RCC 7860 (cell line): ENCODE results near the gene LNX2.

Experiments
- DNase-seq: peaks from one replicate; pipeline ENCODE4 v3.0.0-alpha.2; 2015; ENCODE audit warnings: low spot score
- FAIRE-seq: peaks from 2 replicates; lab custom pipeline; 2012; peaks lifted over from hg19 to GRCh38; lab: Jason Lieb, UNC

The LNX2 gene

DNA sequence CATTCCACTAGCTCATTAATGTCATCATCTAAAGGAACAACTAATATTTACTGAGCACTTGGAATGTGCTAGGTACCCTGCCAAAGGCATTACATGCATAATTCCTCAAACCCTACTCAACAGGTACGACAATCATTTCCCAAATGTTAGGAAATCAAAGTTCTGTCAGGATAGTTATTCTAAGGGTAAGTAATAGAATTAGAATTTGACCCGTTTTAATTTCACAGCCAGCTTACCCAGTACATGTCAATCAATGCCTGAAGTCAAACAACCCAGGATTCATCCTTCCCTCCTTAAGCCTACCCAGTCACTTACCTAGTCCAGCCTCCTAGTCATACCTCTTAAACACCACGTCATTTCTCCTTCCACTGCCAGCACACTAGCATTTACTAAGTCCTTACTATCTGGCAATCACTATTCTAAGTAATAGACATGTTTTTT, 2.4 kb downstream of the LNX2 start:
- DNase-seq, result no peak
- no peak for FAIRE-seq

DNA sequence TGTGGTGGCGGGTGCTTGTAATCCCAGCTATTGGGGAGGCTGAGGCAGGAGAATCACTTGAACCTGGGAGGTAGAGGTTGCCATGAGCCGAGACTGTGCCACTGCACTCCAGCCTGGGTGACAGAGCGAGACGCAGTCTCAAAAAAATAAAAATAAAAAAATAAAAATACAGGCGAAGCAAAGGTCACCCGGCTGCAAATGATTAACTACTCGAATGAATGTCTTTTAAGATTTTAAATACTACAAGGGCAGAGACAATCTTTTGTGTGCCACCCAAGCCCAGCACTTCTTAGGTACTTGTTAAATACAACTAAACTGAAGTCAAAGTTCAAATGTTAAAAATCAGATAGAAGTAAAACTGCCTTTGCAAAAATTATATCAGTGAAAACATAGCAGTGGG, 6.7 kb downstream of the LNX2 start:
- no peak for DNase-seq
- FAIRE-seq, result no peak

DNA sequence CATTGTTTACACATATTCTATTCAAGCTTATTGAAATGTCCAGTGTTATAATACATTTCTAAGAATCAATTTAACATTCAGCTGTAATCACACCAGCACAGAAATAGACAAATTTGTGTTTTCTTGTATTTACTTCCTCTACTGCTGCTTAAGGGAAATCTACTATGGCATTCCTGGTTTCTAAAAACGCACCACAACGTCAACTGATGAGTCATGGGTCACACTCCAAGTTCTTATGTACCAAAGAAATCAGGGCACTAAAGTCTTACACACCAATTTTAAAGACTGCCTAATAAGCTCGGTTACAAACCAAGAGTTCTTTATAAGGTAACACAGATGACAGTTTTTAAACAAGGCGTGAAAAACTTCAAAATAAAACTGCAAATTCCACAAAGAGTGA, 13.2 kb downstream of the LNX2 start:
- FAIRE-seq (peak; percentile 74), DNase-seq (peak; percentile 7)

DNA sequence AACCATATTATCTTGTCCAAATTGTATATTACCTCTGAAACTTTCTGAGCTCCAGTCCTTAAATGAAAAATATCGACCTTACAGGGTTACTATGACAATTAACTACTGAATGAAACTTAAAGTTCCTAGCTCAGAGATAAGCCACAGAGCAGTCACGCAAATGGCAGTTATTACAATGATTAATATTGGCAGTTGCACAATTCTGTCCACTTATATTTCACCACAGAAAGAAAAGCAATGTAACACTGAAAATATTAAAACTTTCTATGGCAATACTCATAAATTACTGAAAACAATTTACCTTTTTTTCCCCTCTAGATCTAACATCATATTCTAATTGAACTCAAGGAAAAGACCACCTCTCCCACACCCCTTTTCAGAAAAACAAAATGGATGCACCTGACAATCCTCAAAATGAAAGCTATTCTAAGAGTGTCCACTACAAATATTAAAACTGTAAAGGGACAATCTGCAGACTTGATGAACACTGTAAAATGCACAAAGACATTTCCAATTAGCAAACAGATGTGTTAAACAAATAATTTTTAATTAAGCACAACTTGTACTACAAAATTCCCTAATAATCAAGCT, 14.6 kb downstream of the LNX2 start:
- DNase-seq (no peak), FAIRE-seq (no peak)

DNA sequence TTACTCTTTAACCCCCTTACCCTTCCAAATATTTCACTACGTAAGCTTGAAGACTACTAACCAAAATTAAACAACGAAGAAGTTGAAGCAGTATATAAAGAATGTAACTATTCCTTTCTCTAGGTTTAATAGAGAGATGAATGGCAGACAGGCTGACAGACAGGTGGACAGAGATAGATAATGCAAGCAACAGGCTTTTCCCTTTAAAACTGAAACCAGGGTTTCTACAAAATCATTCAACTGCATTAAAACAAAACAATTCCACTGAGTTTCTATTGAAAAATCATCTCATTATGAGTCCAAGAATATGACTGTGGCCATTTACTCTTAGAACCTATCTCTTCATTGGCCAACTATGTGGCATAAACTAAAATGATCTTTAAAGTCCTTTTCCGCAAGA, 15.2 kb downstream of the LNX2 start:
- FAIRE-seq, result no peak
- DNase-seq, result no peak

DNA sequence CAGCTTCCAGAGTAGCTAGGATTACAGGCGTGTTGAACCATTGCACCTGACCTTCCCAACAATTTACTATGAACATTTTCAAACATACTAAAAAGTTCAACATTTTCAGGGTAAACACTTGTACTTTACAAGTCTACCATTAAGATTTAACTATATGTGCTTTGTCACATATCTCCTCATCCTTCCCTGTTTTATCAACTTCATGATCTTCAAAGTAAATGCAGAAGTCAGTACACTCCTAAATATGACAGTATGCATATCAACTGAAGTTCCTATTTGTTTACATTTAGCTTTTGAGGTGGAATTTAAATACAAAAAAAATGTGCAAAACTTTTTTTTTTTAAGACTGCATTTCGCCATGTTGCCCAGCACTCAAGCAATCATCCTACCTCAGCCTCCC, 18.5 kb downstream of the LNX2 start:
- no peak for FAIRE-seq

DNA sequence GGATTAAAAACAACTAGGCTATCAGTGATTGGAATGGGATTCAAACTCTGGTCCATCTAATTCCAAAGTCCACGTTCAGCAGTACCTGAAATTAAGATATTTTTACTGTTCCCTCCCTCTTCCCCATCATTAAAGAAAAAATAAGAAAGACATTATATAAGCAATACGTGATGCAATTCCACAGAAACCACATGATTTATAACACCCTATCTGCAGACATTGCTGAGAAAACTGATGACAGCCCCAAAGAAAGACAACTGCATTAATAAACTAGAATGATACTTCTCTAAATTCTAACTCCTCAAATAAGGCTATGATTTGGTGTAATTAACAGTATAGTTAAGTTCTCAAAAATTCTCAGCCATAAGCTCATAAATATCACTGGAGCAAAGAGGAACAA, 19.1 kb downstream of the LNX2 start:
- FAIRE-seq (no peak), DNase-seq (no peak)

More for the DNA sequence above, 18.5 kb downstream of the LNX2 start:
- no peak for DNase-seq

DNA sequence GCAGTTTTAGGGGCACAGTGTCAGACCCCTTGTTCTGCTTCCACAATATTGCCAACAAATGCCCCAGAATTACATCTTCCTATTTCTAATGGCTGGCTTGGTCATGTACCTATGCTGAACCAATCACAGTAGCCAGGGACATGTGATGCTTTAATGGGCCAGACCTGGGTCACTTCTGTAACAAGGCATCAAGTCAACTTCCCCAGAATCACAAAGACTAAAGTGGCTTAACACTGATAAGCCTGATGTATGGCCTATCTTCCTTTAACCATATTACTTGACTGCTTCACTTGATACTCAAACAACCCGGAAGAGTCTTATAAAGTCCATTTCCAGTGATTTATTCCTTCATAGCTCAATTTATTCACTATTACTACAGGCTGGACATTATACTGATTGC, 19.6 kb downstream of the LNX2 start:
- no peak for FAIRE-seq
- DNase-seq, result no peak

DNA sequence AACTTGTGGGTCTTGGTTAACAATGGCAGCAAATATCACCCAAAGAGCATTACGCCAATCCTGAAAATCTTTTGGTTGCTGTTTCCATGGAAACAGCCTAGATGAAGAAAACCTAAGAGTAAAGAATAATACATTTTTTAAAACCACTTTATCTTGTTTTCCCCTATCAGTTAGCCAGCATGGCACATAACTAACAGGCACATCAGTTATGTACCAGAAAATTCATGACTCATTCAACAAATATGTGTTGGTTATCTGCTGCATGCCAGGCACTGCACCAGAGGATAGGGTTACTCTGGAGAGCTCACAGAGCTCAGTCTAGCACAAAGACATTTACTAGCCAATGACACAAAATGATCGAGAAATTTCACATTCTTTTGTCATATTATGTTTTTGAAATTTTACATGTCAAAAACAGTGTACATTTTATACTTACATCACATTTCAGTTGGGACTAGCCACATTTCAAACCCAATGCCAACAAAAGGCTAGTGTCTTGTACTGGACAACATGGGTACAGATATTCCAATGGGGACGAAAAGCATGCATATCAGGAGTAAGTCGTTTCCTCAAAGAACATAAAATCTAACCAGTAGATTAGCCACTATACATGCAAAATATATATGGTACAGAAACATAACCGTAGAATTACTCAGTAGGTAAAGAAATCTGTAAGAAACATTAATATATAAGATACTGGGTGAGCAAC, 20.3 kb downstream of the LNX2 start:
- DNase-seq, result peak; percentile 85
- FAIRE-seq, result peak; percentile 94

DNA sequence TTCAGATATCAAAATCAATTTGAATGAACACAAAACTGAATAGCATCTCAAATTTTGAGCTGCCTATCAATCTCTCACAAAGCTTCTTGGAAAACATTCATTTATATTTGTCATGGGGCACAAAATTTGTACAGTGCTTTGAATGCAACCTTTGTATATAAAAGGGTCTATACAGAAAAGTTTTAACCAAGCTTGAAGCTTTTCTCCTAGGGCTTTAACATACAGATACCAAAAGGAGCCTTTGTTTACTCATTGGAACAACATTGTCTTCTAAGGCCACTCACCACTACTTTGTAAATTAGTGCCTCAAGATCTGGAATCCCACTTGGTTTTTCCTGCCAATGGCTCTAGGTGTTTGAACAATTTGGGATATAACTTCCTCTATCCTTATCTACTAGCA, 21.2 kb downstream of the LNX2 start:
- FAIRE-seq, result no peak
- no peak for DNase-seq

DNA sequence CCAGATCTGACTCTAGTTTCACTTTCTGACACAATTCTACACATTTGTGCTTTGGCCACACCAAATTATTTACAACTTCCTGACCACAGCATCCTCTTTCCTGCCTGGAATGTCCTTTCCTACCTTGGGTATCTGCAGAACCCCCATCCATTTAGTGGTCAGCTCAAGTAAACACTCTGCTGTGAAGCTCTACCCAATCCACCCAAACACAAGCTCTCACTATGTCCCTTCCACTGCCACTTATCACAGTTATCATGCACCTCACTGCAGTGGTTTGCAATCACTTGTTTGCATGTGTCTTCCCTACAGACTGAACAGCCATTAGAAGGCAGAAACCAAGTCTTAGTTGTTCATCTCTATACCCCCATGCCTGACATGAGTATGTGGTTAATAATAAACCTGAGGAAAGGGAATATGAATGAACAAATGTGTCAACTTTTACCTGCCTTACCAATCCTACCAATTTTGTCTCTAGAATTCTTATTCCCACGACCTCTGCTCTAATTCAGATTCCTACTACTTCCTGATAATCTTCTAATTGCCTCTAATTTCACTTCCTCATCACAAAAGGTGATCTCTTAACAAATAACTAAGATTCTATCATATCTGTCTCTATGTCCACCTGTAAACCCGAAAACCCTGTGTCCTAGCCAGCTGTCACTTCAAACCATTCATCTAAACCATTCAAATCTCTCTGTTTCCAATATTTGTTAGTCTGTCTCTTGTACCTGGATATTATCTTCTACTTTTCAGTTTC, 25.1 kb downstream of the LNX2 start:
- no peak for DNase-seq
- FAIRE-seq, result no peak

DNA sequence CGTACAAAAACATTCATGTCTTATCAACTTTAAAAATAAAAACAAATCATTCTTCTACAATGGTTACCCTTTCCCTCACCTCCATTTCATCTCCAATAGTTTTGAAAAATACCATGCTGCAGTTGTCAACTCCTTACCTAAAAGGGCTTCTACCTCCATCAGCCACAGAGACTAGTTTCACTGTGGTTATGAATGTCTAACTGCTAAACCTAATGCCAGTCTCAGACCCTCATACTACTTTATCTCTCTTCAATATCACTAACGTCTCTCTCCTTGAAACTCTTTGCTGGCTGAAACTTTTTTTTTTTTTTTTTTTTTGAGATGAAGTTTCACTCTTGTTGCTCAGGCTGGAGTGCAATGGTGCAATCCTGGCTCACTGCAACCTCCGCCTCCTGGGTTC, 27.1 kb downstream of the LNX2 start:
- no peak for DNase-seq
- no peak for FAIRE-seq

DNA sequence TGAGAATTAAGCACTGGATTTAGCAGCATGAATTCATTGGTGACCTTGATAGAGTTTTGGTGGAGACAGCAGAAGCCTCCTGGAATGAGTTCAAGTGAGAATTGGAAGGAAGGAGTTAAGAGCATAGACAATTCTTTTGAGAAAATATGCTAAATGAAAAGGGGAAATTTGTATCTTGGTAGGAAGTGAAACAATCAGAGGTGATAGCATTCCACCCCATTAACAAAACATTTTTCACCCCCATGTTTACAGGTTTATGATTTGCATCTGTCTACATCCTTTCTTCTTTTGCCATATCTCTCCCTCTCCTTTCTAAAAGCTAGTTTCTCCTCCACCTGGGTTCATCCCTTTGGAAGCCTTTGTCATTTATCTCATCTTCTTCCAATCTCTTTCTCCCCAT, 27.5 kb downstream of the LNX2 start:
- no peak for DNase-seq
- FAIRE-seq, result no peak

DNA sequence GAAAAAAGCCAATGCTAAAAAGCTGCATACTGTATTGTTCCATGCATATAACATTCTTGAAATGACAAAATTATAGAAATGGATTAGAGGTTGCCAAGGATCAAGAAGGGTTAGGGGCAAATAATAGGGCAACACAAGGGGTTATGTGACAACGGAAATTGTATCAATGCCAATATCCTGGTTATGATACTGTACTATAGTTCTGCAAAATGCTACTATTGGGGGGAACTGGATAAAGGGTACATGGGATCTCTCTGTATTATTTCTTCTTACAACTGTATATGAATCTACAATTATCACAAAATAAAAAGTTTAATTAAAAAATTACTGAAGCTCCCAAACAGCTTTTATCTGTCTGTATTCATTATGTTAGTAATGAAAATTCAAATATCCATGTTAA, 31.9 kb downstream of the LNX2 start:
- no peak for FAIRE-seq
- no peak for DNase-seq

DNA sequence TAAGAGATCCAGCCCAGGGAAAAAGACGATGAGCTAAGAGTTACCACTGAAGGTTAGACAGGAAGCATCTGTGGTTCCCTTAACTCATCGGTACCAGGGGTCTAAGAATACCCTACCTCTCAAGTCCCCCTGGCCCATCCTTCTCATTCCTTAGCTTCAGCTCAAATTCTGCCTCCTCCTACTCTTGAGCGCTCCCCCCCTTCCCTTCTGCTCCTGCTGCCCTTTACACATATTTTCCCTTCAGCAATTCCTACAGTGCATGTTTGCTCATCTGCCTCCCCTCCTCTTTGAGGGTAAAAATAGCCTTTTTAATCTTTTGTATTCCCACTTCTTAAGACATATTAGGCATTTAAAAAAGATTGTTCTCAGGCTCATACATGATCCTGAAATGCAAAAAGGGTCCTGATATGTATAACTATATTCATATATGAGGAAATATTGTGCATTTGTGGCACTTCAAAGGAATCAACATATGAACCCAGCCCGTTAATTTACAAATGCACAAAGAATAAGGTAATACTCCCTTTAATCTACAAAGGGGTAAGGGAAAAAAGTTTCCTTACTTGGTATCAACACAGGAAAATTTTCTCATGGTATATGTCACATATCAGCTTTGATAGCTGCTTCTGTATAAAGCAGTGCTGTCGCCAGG, 33.1 kb downstream of the LNX2 start:
- DNase-seq (no peak), FAIRE-seq (no peak)

DNA sequence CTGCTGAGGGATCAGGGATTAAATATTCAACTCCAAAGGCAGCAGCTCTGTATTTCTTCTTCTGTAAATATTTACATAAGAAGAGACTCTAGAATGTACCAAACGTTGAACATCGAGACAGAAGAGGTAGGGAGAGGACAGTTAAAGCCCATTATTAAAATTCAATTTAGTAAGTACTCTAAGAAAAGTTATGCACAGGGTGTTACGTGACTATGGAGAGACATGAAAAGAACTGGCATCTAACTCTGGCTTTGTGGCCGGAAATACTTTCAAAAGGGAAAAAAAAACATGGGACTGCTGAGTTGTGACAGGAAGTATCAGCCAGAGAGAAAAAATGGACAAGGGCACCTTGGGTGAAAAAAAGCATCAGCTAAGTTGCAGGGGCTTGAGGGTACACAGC, 36.7 kb downstream of the LNX2 start:
- no peak for FAIRE-seq
- DNase-seq, result no peak

DNA sequence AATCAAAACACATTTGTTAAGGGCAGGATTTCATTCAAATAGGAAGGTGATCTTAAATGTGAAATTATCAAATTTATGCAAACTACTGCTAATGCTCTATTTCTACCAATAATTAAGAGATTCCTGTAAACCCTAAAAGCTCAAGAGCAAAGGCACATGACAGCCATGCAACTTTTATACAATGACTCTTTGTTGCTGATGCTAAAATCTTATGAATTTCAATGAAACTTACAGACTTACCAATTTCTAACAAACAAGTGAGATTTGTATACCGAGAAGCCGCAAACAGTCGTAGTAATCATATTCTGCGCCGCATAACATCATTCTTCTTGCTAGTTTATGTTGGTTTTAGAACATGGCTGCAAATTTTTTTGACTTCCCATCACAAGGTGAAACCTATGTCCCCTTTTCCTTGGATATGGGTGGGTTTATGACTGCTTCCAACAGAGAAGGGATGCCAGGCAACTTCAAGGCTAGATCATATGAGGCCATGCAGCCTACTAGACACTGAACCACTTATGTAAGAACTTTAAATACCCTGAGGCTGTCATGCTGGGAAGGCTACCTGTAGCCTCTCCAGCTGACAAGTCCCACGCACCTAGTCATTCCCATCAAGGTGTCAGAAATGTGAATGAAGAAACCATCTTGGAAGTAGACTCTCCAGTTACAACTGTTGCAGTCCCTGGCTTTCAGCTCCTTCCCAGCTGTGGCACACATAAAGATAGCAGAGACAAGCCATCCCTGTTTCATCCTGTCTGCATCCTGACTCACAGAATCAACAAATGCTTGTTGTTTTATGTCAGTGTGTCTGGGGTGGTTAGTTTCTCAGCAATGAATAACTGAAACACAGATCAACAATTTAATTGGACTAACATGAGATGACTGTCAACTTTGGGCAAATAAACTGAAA, 42.0 kb downstream of the LNX2 start:
- DNase-seq (no peak), FAIRE-seq (no peak)

DNA sequence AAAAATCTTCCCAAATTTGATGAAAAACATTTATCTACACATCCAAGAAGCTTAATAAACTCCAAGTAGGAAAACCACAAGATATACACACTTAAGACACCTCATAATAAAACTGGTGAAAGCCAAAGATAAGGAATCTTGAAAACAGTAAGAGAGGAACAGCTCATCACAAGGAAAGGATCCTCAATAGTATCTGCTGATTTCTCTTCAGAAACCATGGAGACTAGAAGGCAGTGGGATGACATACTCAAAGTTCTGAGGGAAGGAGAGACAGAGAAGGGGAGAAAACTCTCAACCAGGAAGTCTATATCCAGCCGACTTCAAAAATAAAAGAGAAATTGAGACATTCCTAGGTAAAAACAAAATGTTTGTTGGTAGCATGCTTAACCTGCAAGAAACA, 45.7 kb downstream of the LNX2 start:
- FAIRE-seq (no peak), DNase-seq (no peak)

DNA sequence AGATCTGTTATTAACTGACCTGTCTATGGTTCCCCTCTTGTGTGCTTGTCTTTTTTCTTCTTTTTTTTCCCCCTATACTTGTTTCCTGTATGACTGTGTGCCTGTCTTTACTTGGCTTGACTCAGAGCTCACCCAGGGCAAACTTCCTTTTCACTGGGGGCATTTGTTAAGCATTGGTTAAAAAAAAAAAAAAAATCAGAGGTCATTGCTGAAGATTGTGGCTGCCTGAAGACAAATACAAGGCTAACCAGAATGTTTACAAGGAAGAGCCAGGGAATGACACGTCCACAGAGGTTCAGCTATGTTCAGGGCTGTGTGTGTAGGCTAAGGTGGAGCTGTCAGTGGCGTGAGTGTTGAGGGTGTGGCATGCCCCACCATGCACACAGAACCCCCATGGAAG, 47.1 kb downstream of the LNX2 start:
- DNase-seq (peak; percentile 31), FAIRE-seq (peak; percentile 11)

DNA sequence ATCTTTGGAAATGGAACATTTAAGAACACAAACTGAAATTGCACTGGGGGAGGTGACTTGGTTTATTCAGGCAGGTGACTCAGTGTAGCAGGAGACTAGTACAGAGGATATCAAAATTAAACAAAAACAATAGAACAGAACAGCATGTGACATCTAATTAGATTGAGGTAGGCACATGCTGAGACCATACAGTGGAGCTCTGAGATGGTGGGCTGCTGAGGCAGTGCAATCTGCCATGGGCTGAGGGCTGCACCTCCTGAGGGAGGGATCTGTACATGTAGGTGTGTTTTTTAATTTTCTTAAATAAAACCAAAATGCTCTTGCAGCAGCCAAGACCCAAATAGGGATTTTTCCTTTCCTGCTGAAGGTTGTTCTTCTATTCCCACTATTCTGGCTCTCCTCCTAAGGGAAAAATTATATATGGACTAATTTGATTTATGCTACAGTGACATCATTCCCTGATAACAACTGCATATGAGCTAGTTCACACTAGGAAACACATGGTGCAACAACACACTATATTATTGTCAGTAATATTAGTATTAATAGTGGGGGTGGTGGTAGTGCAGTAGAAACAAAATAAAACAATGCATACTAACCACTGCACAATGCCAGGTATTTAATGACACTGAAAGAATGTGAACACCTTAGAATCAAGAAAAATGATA, 48.0 kb downstream of the LNX2 start:
- DNase-seq (no peak), FAIRE-seq (no peak)
